Keratinocyte (primary cell): ENCODE measurements around the gene TARBP1. TPM values are rescaled to one million over a fixed set of nuclear protein-coding genes. Genes with fewer than 3 reads are reported as not detected.

ENCODE experiments used
- DNase-seq: peaks from one replicate; pipeline ENCODE4 v3.0.0-alpha.2; 2011; ENCODE audit warnings: low read depth, missing footprints, low spot score
- FAIRE-seq: peaks from 2 replicates; lab custom pipeline; 2011; peaks lifted over from hg19 to GRCh38; lab: Jason Lieb, UNC
- H2AFZ ChIP-seq: 2 replicates; pipeline ENCODE4 v1.6.0; 2012; ENCODE audit warnings: low read length, control low read depth, inconsistent platforms; ENCODE audit not compliant: control insufficient read depth
- H3K27ac ChIP-seq: 2 replicates; pipeline ENCODE4 v1.5.1; 2011; ENCODE audit warnings: low read length; ENCODE audit not compliant: control insufficient read depth, insufficient read depth
- H3K27me3 ChIP-seq: 3 replicates; pipeline ENCODE4 v1.6.0; 2011; ENCODE audit warnings: low read length; ENCODE audit not compliant: control insufficient read depth, insufficient read depth; ENCODE audit errors: extremely low read depth
- H3K36me3 ChIP-seq, 2 experiments: 2 replicates in 1 of 2; 3 replicates in 1 of 2; pipeline ENCODE4 v1.5.1; 2011; ENCODE audit warnings: low read length in 2 of 2, mild to moderate bottlenecking in 1 of 2; ENCODE audit not compliant: control insufficient read depth in 2 of 2, insufficient read depth in 2 of 2; ENCODE audit errors: extremely low read depth in 1 of 2
- H3K4me1 ChIP-seq: 3 replicates; pipeline ENCODE4 v1.5.1; 2011; ENCODE audit warnings: low read length; ENCODE audit not compliant: control insufficient read depth, insufficient read depth; ENCODE audit errors: extremely low read depth
- H3K4me2 ChIP-seq: 3 replicates; pipeline ENCODE4 v1.6.0; 2011; ENCODE audit warnings: low read depth, low read length; ENCODE audit not compliant: control insufficient read depth, insufficient read depth; ENCODE audit errors: extremely low read depth
- H3K4me3 ChIP-seq, 3 experiments: fragments of 200-600 bp in 1 of 3; sonication (generic) in 1 of 3; 2 replicates in 2 of 3; 3 replicates in 1 of 3; pipeline ENCODE4 v1.5.1; 2011 to 2016; ENCODE audit warnings: low read length in 3 of 3, mild to moderate bottlenecking in 3 of 3, control low read depth in 2 of 3, inconsistent platforms in 1 of 3, low read depth in 1 of 3, mixed read lengths in 1 of 3, mixed run types in 1 of 3, moderate library complexity in 1 of 3; ENCODE audit not compliant: control insufficient read depth in 2 of 3, insufficient read depth in 2 of 3; ENCODE audit errors: extremely low read depth in 1 of 3
- H3K79me2 ChIP-seq: 2 replicates; pipeline ENCODE4 v1.6.0; 2012; ENCODE audit warnings: low read length; ENCODE audit not compliant: control insufficient read depth, insufficient read depth
- H3K9ac ChIP-seq: 3 replicates; pipeline ENCODE4 v1.6.0; 2011; ENCODE audit warnings: low read length; ENCODE audit not compliant: control insufficient read depth, insufficient read depth; ENCODE audit errors: extremely low read depth
- H3K9me1 ChIP-seq: 3 replicates; pipeline ENCODE4 v1.6.0; 2011; ENCODE audit warnings: low read length; ENCODE audit not compliant: control insufficient read depth, insufficient read depth; ENCODE audit errors: extremely low read depth
- H3K9me3 ChIP-seq: 2 replicates; pipeline ENCODE4 v1.5.1; 2012; ENCODE audit warnings: low read depth, low read length; ENCODE audit not compliant: control insufficient read depth
- H4K20me1 ChIP-seq: 3 replicates; pipeline ENCODE4 v1.6.0; 2011; ENCODE audit warnings: low read length; ENCODE audit not compliant: control insufficient read depth, insufficient read depth; ENCODE audit errors: extremely low read depth
- CTCF ChIP-seq, 3 experiments: IDR thresholded peaks in 1 of 3; conservative IDR thresholded peaks in 1 of 3; optimal IDR thresholded peaks in 1 of 3; 2 replicates in 2 of 3; 3 replicates in 1 of 3; pipeline versions ENCODE3 to v1.5.1; 2011; ENCODE audit warnings: low read length in 3 of 3, mild to moderate bottlenecking in 3 of 3, moderate library complexity in 2 of 3, control low read depth in 1 of 3, inconsistent platforms in 1 of 3; ENCODE audit not compliant: insufficient read depth in 2 of 3; ENCODE audit errors: extremely low read depth in 1 of 3
- EZH2 ChIP-seq: IDR thresholded peaks from one replicate; pipeline ENCODE4 v1.6.1; 2012; ENCODE audit warnings: inconsistent platforms, mild to moderate bottlenecking, low read length, moderate library complexity
- dilution Hi-C: fragments of 300-500 bp; cut with MboI; formaldehyde crosslinking; loops from one replicate; pipeline ENCODE4 v1.7.0; 2020; ENCODE audit warnings: low sequenced_read_pairs; ENCODE audit not compliant: extremely low pct_ligation_motif_present
- polyA plus RNA-seq, 5 experiments: library from polyadenylated mRNA; depleted of rRNA in 3 of 5; stranded (reverse) in 3 of 5; stranded (forward) in 1 of 5; unstranded in 1 of 5; fragments of >200 nt; gene quantifications; 1 replicate in 1 of 5; 2 replicates in 3 of 5; 3 replicates in 1 of 5; pipeline versions ENCODE4 v1.2.1 to v1.2.3, GENCODE V29; 2011 to 2012; ENCODE audit warnings: missing spikeins in 2 of 5, low read depth in 1 of 5, low replicate concordance in 1 of 5

TARBP1 gene
- polyA plus RNA-seq, 1 donor (not counting 4 experiments of a cell fraction or from before 2014, with no cell fraction given) = 28.7 TPM

GRCh38 chr1:234481771-234482170 is 2.8 kb upstream of the TARBP1 start:
- no peaks in the 10 kb centered on the region for H3K27me3 ChIP-seq
- FAIRE-seq (no peak), DNase-seq (no peak)
- H3K9ac ChIP-seq = no peak overlapping the region
- H3K27ac ChIP-seq = no peak overlapping the region
- TF ChIP-seq EZH2 (no peak), CTCF (optimal IDR thresholded peaks at IDR 0.05 in 1 of 3, IDR thresholded peaks at IDR 0.05 in 1 of 3, conservative IDR thresholded peaks at IDR 0.05 in 1 of 3; ENCODE audit: extremely low read depth in 1 of 3, insufficient read depth in 2 of 3, low read length in 3 of 3) (no peak)
- no peaks in the 10 kb centered on the region for H3K9me1 ChIP-seq
- H4K20me1 ChIP-seq = no peaks in the 10 kb centered on the region
- no peaks in the 10 kb centered on the region for H3K36me3 ChIP-seq
- peaks cover 5% of the 10 kb centered on the region for H3K79me2 ChIP-seq
- H3K9me3 ChIP-seq = no peaks in the 10 kb centered on the region
- dilution Hi-C loops = no loop called here
- H3K4me2 ChIP-seq = no peak overlapping the region
- H2AFZ ChIP-seq = no peak overlapping the region
- no peak overlapping the region for H3K4me3 ChIP-seq
- H3K4me1 ChIP-seq = peaks cover 11% of the 10 kb centered on the region

DNA sequence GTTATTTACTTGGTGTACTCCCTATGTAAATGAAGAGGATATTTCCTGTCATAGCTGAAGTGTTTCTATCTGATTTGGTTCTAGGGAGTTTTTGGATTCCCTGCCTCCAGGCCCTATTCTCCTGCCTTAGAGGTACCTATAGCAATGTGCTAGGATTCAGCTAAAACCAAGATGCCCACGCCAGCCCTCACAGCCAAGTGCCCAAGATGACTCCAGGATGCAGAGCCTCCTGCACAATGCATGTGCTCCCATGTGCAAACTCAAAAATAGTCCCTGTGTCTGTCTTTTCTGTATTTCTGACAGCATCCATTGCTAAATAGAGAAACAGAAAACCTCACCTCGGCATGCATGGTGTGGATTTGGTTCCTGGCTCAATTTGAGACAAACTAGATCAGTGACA is 887 bp upstream of the TARBP1 start:
- dilution Hi-C loops = no loop called here
- peak; percentile 5 for FAIRE-seq
- H3K4me3 ChIP-seq = no peak overlapping the region

More for the DNA sequence above, 887 bp upstream of the TARBP1 start:
- Histone ChIP-seq H4K20me1 (no peaks in the 10 kb centered on the region), H3K4me1 (peaks cover 11% of the 10 kb centered on the region), H3K79me2 (peaks cover 17% of the 10 kb centered on the region), H2AFZ (no peak overlapping the region), H3K9me3 (no peaks in the 10 kb centered on the region), H3K9me1 (no peaks in the 10 kb centered on the region), H3K9ac (no peak overlapping the region), H3K27ac (no peak overlapping the region), H3K27me3 (no peaks in the 10 kb centered on the region), H3K36me3 (peaks cover 0 to 1% of the 10 kb centered on the region in 2 experiments), H3K4me2 (no peak overlapping the region)
- TF ChIP-seq EZH2 (no peak), CTCF (optimal IDR thresholded peaks at IDR 0.05 in 1 of 3, IDR thresholded peaks at IDR 0.05 in 1 of 3, conservative IDR thresholded peaks at IDR 0.05 in 1 of 3; ENCODE audit: extremely low read depth in 1 of 3, insufficient read depth in 2 of 3, low read length in 3 of 3) (no peak)
- no peak for DNase-seq
